ENCODE measurements around the gene HIGD2A.
A peak's percentile ranks its signal among the peaks of the same experiment; 100 is the strongest.

Gene HIGD2A

DNA sequence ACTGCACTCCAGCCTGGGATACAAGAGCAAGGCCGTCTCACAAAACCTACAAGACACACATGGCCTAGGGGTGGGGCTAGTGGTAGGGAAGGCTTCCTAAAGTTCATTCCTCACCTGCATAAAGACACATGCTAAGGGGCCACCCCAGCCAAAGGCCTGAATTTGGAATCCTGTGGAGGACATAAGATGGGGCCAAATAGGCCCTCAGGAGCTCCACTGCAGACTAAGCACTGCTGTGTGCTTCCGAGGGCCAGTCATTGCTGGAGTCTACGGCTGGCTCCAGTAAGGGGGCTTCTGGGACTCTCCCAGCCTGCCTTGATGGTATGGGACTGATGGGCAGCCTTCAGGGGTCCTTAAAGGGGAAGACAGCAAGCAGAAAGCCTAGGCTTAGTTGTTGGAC is 5.8 kb upstream of the HIGD2A start:
- H3K4me3 ChIP-seq (ENCODE audit: low read length), result no peak overlapping the region
- TF ChIP-seq ZNF274 (IDR thresholded peaks at IDR 0.05; ENCODE audit: low read depth, low read length), result no peak

GRCh38 chr5:176383248-176383905 is 5.2 kb upstream of the HIGD2A start:
- no peak for TF ChIP-seq ZNF274 (IDR thresholded peaks at IDR 0.05; ENCODE audit: low read depth, low read length)
- H3K4me3 ChIP-seq (ENCODE audit: low read length), result no peak overlapping the region

GRCh38 chr5:176383961-176384360 is 4.6 kb upstream of the HIGD2A start:
- no peak overlapping the region for H3K4me3 ChIP-seq (ENCODE audit: low read length)
- TF ChIP-seq ZNF274 (IDR thresholded peaks at IDR 0.05; ENCODE audit: low read depth, low read length), result no peak

DNA sequence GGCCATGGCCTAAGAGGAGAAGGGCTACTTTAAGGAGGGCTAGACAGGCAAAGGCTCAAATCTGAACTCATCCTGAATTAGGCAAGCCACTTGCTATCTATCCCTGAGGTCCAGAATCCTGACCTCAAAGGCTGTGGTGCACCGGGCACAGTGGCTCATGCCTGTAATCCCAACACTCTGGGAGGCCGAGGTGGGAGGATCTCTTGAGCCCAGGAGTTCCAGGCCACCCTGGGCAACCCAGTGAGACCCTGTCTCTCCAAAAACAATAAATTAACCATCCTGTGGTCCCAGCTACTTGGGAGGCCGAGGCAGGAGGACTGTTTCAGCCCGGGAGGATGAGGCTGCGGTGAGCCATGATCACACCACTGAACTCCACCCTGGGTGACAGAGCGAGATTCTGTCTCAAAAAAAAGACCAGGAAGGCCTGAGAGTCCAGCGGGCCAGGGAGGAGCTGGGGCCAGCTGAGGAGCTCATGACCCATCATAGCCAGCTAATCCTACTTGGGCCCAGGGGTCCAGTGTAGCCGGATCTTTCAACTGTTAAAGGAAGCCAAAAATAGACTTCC is 4.1 kb upstream of the HIGD2A start:
- TF ChIP-seq ZNF274 (IDR thresholded peaks at IDR 0.05; ENCODE audit: low read depth, low read length), result no peak
- H3K4me3 ChIP-seq (ENCODE audit: low read length), result no peak overlapping the region

DNA sequence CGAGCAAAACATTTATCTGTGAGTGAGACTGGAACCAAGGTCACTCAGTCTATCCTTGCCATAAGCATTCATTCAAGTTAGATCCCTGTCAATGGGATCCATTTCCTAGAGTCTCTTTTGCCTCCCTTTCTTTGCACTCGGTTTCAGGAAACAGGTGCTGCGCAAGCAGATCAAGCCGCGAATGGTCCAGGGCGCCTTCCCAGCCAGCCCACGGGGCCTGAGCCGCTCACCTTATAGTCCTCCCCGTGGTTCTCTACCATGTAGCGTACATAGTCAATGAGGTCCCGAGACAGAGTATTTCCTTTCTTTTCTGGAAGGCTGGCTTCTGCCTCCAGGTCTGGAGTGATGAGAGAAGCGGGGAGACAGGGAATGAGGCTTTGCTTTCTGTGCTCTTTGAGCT is 3.6 kb upstream of the HIGD2A start:
- TF ChIP-seq ZNF274 (IDR thresholded peaks at IDR 0.05; ENCODE audit: low read depth, low read length), result no peak
- no peak overlapping the region for H3K4me3 ChIP-seq (ENCODE audit: low read length)

DNA sequence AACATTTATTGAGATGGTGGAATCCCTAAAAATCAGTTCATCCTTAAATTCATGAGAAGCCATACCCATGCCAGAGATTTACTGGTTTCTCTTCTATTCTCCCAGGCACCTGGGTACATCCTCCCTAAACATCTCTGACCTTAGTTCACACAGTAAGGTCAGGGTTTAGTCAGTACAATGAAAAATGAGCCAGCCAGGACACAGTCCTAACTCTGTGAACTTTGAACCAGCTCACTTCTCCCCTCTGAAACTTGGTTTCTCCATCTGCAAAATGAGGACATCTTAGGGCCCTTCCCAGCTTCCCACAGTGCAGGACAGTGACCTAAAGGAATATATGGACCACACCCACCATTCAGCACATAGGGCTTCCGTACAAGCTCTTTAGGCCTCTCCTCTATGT is 2.1 kb upstream of the HIGD2A start:
- TF ChIP-seq ZNF274 (IDR thresholded peaks at IDR 0.05; ENCODE audit: low read depth, low read length), result no peak
- H3K4me3 ChIP-seq (ENCODE audit: low read length), result peak overlapping the region; percentile 82; the same call in 1 of the 2 replicates

DNA sequence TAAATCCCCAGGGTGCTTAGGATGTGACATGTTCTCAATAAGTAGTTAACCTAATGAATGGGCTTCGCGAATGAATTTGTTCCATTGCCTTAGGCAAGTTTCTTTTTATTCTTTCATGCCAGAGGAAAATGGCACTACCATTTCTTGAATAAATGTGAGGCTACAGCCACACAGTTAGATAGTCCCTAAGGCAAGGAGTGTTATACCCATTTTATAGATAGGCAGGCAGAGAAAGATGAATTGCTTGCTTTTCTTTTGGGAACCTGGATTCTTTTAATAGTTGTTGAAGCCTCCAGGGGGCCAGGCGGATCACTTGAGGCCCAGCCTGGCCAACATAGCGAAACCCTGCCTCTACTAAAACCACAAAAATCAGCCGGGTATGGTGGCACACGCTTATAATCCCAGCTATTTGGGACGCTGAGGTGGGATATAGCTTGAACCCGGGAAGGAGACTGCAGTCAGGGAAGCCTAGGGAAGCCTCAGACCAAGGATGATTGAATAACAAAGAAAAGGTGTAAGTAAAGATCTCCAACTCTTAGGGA is 1.1 kb upstream of the HIGD2A start:
- TF ChIP-seq ZNF274 (IDR thresholded peaks at IDR 0.05; ENCODE audit: low read depth, low read length), result no peak
- peak overlapping the region; percentile 82 for H3K4me3 ChIP-seq (ENCODE audit: low read length)

DNA sequence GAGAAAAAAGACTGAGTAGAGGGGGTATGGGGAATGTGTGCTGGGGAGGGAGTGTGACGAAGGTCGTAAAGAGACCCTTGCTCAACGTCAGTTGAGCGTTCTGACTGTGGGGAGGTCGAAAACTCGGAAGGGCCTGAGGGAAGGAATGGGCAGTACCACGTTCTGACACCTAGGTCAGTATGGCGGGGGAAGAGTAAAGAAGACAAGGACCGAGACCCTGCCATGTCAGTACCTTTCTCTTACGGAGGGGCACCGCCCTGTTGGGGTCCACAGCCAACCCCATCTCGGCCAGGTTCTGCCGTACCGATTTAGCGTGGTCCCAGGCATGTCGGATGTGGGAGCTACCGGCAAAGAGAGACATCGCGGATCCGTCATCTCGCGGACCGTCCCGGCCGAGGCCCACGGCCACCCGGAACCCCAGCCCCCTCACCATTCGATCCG is 528 bp upstream of the HIGD2A start:
- peak overlapping the region; percentile 82 for H3K4me3 ChIP-seq (ENCODE audit: low read length)
- TF ChIP-seq ZNF274 (IDR thresholded peaks at IDR 0.05; ENCODE audit: low read depth, low read length), result no peak

DNA sequence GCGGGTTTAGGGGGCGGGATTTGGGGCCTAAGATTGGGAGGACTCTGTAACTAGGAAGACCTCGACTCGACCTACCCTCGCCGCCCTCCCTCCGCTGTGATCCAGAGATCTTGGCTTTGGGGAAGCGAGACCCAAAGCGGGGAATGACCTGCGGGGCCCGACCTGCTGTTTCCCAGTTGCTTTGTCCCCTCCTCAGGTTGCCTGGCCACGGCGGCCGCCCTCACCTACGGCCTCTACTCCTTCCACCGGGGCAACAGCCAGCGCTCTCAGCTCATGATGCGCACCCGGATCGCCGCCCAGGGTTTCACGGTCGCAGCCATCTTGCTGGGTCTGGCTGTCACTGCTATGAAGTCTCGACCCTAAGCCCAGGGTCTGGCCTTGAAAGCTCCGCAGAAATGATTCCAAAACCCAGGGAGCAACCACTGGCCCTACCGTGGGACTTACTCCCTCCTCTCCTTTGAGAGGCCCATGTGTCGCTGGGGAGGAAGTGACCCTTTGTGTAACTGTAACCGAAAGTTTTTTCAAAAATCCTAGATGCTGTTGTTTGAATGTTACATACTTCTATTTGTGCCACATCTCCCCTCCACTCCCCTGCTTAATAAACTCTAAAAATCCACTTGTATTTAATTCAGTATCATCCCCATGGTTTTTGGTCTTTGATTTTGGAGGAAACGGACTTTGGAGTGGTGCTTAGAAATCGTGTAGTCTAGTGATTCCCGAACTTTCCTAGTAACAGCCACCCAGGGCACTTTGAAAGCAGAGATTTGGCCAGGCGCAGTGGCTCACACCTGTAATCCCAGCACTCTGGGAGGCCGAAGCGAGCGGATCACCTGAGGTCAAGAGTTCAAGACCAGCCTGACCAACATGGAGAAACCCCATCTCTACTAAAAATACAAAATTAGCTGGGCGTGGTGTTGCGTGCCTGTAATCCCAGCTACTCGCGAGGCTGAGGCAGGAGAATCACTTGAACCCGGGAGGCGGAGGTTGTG is 878 bp downstream of the HIGD2A start:
- TF ChIP-seq ZNF274 (IDR thresholded peaks at IDR 0.05; ENCODE audit: low read depth, low read length), result no peak
- peak overlapping the region; percentile 93 for H3K4me3 ChIP-seq (ENCODE audit: low read length)

- no peak overlapping the region for H3K4me3 ChIP-seq (ENCODE audit: low read length)
- TF ChIP-seq ZNF274 (IDR thresholded peaks at IDR 0.05; ENCODE audit: low read depth, low read length), result no peak
These were observed 2.9 kb downstream of the HIGD2A start for GRCh38 chr5:176391479-176391878.

DNA sequence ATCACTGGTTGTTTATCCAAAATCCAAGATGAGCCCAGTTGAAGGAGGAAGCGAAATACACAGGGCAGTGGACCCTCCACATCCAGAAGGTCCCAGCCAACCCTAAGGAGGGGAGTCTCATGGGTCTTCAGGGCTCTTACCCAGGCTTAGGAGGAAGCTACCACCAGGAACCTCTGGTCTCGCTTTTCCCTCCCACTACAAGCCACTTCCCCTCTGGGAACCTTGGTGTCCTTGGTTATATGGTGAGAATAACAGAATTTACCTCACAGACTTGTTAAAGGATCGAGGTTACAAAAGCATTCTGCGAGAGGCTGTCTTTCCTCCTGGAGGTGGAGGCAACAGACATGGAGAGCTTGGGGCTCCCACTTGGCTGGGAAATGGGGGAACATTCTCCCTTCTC is 3.4 kb downstream of the HIGD2A start:
- no peak for TF ChIP-seq ZNF274 (IDR thresholded peaks at IDR 0.05; ENCODE audit: low read depth, low read length)
- H3K4me3 ChIP-seq (ENCODE audit: low read length), result no peak overlapping the region

DNA sequence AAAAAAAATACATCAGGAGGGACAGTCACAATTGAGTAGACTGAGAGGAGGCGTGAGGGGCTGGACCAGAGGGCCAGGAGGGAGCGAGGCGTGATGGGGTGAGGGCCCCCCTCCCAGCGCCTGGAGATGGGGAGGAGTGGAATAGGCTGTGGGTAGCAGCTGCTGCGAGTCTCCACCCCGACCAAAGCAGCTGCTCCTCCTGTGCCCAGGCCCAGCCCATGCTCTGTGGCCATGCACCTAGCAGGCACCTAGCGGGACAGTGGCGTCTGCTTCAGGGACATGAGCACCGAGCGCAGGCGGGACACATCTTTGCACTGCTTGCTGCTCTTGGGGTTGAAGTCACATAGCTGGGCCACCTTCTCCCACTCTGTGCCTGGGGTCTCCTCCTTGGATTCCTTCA is 4.0 kb downstream of the HIGD2A start:
- H3K4me3 ChIP-seq (ENCODE audit: low read length), result no peak overlapping the region
- no peak for TF ChIP-seq ZNF274 (IDR thresholded peaks at IDR 0.05; ENCODE audit: low read depth, low read length)

GRCh38 chr5:176394096-176394495 is 5.5 kb downstream of the HIGD2A start:
- no peak overlapping the region for H3K4me3 ChIP-seq (ENCODE audit: low read length)
- no peak for TF ChIP-seq ZNF274 (IDR thresholded peaks at IDR 0.05; ENCODE audit: low read depth, low read length)

- TF ChIP-seq ZNF274 (IDR thresholded peaks at IDR 0.05; ENCODE audit: low read depth, low read length), result no peak
- H3K4me3 ChIP-seq (ENCODE audit: low read length), result no peak overlapping the region
These were observed 6.5 kb downstream of the HIGD2A start for GRCh38 chr5:176394881-176395675.

Data from GM08714 (cell line).